ENCODE results near the gene TRPC4.
A peak's percentile ranks its signal among the peaks of the same experiment; 100 is the strongest.
"Not testable (repeated sequence)": the region's sequence is repeated elsewhere in the genome, so short reads cannot be mapped to it uniquely, and the experiment has no call there.

TRPC4 gene

GRCh38 chr13:37878921-37879320, 9.3 kb upstream of the TRPC4 start:
- H3K27me3 ChIP-seq (ENCODE audit: low read depth): no peaks in the 10 kb centered on the region
- no peak overlapping the region for H3K4me3 ChIP-seq
- no peak for DNase-seq (ENCODE audit: low spot score in 2 of 2)
- H3K4me1 ChIP-seq: no peaks in the 10 kb centered on the region; the same call in 1 of the 2 replicates
- no peaks in the 10 kb centered on the region for H3K36me3 ChIP-seq (replicated peaks)
- in situ Hi-C loops (cut with MboI; ENCODE audit: low sequenced_read_pairs): no loop called here
- no peaks in the 10 kb centered on the region for H3K9me3 ChIP-seq

- Histone ChIP-seq H3K4me3 (no peak overlapping the region), H3K27me3 (ENCODE audit: low read depth) (no peaks in the 10 kb centered on the region), H3K36me3 (replicated peaks) (no peaks in the 10 kb centered on the region), H3K4me1 (no peaks in the 10 kb centered on the region), H3K9me3 (no peaks in the 10 kb centered on the region)
- no peak for DNase-seq (ENCODE audit: low spot score in 2 of 2)
- in situ Hi-C loops (cut with MboI; ENCODE audit: low sequenced_read_pairs): no loop called here
Observed at GRCh38 chr13:37878496-37878895, 8.9 kb upstream of the TRPC4 start.

GRCh38 chr13:37870895-37871550, 1.5 kb upstream of the TRPC4 start:
- no peaks in the 10 kb centered on the region for H3K9me3 ChIP-seq
- in situ Hi-C loops (cut with MboI; ENCODE audit: low sequenced_read_pairs): no loop called here
- H3K27me3 ChIP-seq (ENCODE audit: low read depth): no peaks in the 10 kb centered on the region
- 0 out of 2 replicates have a peak, but pooled peaks cover 2% of the 10 kb centered on the region for H3K4me1 ChIP-seq
- DNase-seq (ENCODE audit: low spot score in 2 of 2): no peak
- H3K4me3 ChIP-seq: no peak overlapping the region
- no peaks in the 10 kb centered on the region for H3K36me3 ChIP-seq (replicated peaks)

- 0 out of 2 replicates have a peak, but pooled peaks cover 2% of the 10 kb centered on the region for H3K4me1 ChIP-seq
- no peaks in the 10 kb centered on the region for H3K36me3 ChIP-seq (replicated peaks)
- in situ Hi-C loops (cut with MboI; ENCODE audit: low sequenced_read_pairs): no loop called here
- DNase-seq (ENCODE audit: low spot score in 2 of 2): no peak
- no peaks in the 10 kb centered on the region for H3K9me3 ChIP-seq
- no peak overlapping the region; the same call in 1 of the 2 replicates for H3K4me3 ChIP-seq
- no peaks in the 10 kb centered on the region for H3K27me3 ChIP-seq (ENCODE audit: low read depth)
Observed at GRCh38 chr13:37870489-37870845, 895 bp upstream of the TRPC4 start.

- Histone ChIP-seq H3K36me3 (replicated peaks) (no peaks in the 10 kb centered on the region), H3K4me3 (peak overlapping the region; percentile 39), H3K9me3 (no peaks in the 10 kb centered on the region), H3K27me3 (ENCODE audit: low read depth) (no peaks in the 10 kb centered on the region), H3K4me1 (0 out of 2 replicates have a peak, but pooled peaks cover 2% of the 10 kb centered on the region)
- peak in 1 of 2 experiments; percentile 12 for DNase-seq (ENCODE audit: low spot score in 2 of 2)
- in situ Hi-C loops (cut with MboI; ENCODE audit: low sequenced_read_pairs): loop anchor here (10.0 kb wide), 1 partner anchor 175 kb away; no protein-coding TSS in a partner anchor
Observed at GRCh38 chr13:37869506-37869755, 141 bp downstream of the TRPC4 start.

GRCh38 chr13:37868691-37869505, 674 bp downstream of the TRPC4 start:
- Histone ChIP-seq H3K4me1 (0 out of 2 replicates have a peak, but pooled peaks cover 2% of the 10 kb centered on the region), H3K36me3 (replicated peaks) (no peaks in the 10 kb centered on the region), H3K9me3 (no peaks in the 10 kb centered on the region), H3K4me3 (peak overlapping the region; percentile 39), H3K27me3 (ENCODE audit: low read depth) (no peaks in the 10 kb centered on the region)
- in situ Hi-C loops (cut with MboI; ENCODE audit: low sequenced_read_pairs): loop anchor here (10.0 kb wide), 1 partner anchor 176 kb away; no protein-coding TSS in a partner anchor
- peak; percentile 16 to 41 for DNase-seq (ENCODE audit: low spot score in 2 of 2)

GRCh38 chr13:37863708-37864107, 5.9 kb downstream of the TRPC4 start:
- Histone ChIP-seq H3K9me3 (no peaks in the 10 kb centered on the region), H3K4me1 (0 out of 2 replicates have a peak, but pooled peaks cover under 1% of the 10 kb centered on the region), H3K4me3 (no peak overlapping the region), H3K36me3 (replicated peaks) (no peaks in the 10 kb centered on the region), H3K27me3 (ENCODE audit: low read depth) (no peaks in the 10 kb centered on the region)
- in situ Hi-C loops (cut with MboI; ENCODE audit: low sequenced_read_pairs): loop anchor here (10.0 kb wide), 1 partner anchor 181 kb away; no protein-coding TSS in a partner anchor
- no peak for DNase-seq (ENCODE audit: low spot score in 2 of 2)

- in situ Hi-C loops (cut with MboI; ENCODE audit: low sequenced_read_pairs): no loop called here
- H3K27me3 ChIP-seq (ENCODE audit: low read depth): no peaks in the 10 kb centered on the region
- peaks cover 2% of the 10 kb centered on the region; the same call in 1 of the 2 replicates for H3K4me1 ChIP-seq
- H3K9me3 ChIP-seq: peaks cover 8% of the 10 kb centered on the region
- no peak overlapping the region for H3K4me3 ChIP-seq
- H3K36me3 ChIP-seq (replicated peaks): no peaks in the 10 kb centered on the region
- DNase-seq (ENCODE audit: low spot score in 2 of 2): no peak
Observed at GRCh38 chr13:37835392-37835791, 34.2 kb downstream of the TRPC4 start.

GRCh38 chr13:37833411-37833810, 36.2 kb downstream of the TRPC4 start:
- no peak for DNase-seq (ENCODE audit: low spot score in 2 of 2)
- Histone ChIP-seq H3K27me3 (ENCODE audit: low read depth) (no peaks in the 10 kb centered on the region), H3K9me3 (peaks cover 8% of the 10 kb centered on the region), H3K4me3 (no peak overlapping the region), H3K36me3 (replicated peaks) (no peaks in the 10 kb centered on the region), H3K4me1 (peaks cover 2% of the 10 kb centered on the region; the same call in 1 of the 2 replicates)
- in situ Hi-C loops (cut with MboI; ENCODE audit: low sequenced_read_pairs): no loop called here

- no peaks in the 10 kb centered on the region for H3K36me3 ChIP-seq (replicated peaks)
- no peaks in the 10 kb centered on the region for H3K9me3 ChIP-seq
- no peaks in the 10 kb centered on the region for H3K4me1 ChIP-seq
- H3K27me3 ChIP-seq (ENCODE audit: low read depth): no peaks in the 10 kb centered on the region
- no peak for DNase-seq (ENCODE audit: low spot score in 2 of 2)
- in situ Hi-C loops (cut with MboI; ENCODE audit: low sequenced_read_pairs): no loop called here
- no peak overlapping the region for H3K4me3 ChIP-seq
Observed at GRCh38 chr13:37816276-37816675, 53.3 kb downstream of the TRPC4 start.

- DNase-seq (ENCODE audit: low spot score in 2 of 2): no peak
- H3K4me1 ChIP-seq: no peaks in the 10 kb centered on the region
- in situ Hi-C loops (cut with MboI; ENCODE audit: low sequenced_read_pairs): no loop called here
- H3K9me3 ChIP-seq: no peaks in the 10 kb centered on the region
- H3K27me3 ChIP-seq (ENCODE audit: low read depth): no peaks in the 10 kb centered on the region
- H3K36me3 ChIP-seq (replicated peaks): no peaks in the 10 kb centered on the region
- H3K4me3 ChIP-seq: no peak overlapping the region
Observed at GRCh38 chr13:37811441-37811840, 58.1 kb downstream of the TRPC4 start.

- H3K4me3 ChIP-seq: no peak overlapping the region
- no peaks in the 10 kb centered on the region for H3K27me3 ChIP-seq (ENCODE audit: low read depth)
- H3K36me3 ChIP-seq (replicated peaks): no peaks in the 10 kb centered on the region
- H3K4me1 ChIP-seq: no peaks in the 10 kb centered on the region
- DNase-seq (ENCODE audit: low spot score in 2 of 2): no peak
- H3K9me3 ChIP-seq: no peaks in the 10 kb centered on the region
- in situ Hi-C loops (cut with MboI; ENCODE audit: low sequenced_read_pairs): no loop called here
Observed at GRCh38 chr13:37806666-37807065, 62.9 kb downstream of the TRPC4 start.

- Histone ChIP-seq H3K36me3 (replicated peaks) (no peaks in the 10 kb centered on the region), H3K27me3 (ENCODE audit: low read depth) (no peaks in the 10 kb centered on the region), H3K9me3 (no peaks in the 10 kb centered on the region), H3K4me3 (no peak overlapping the region), H3K4me1 (no peaks in the 10 kb centered on the region; the same call in 1 of the 2 replicates)
- in situ Hi-C loops (cut with MboI; ENCODE audit: low sequenced_read_pairs): no loop called here
- DNase-seq (ENCODE audit: low spot score in 2 of 2): no peak
Observed at GRCh38 chr13:37797631-37798030, 71.9 kb downstream of the TRPC4 start.

GRCh38 chr13:37796795-37797194, 72.8 kb downstream of the TRPC4 start:
- H3K4me3 ChIP-seq; in situ Hi-C loops (cut with MboI; ENCODE audit: low sequenced_read_pairs); H3K9me3 ChIP-seq; H3K27me3 ChIP-seq (ENCODE audit: low read depth); DNase-seq (ENCODE audit: low spot score in 2 of 2); H3K4me1 ChIP-seq; H3K36me3 ChIP-seq (replicated peaks): not testable (repeated sequence)
